OCI-LY7 (cell line): ENCODE results near the gene MPHOSPH6.

Experiments used
- CTCF ChIP-seq: fragments of 200-600 bp; sonication (generic); conservative IDR thresholded peaks from 2 replicates; pipeline ENCODE4 v1.5.1; 2014; ENCODE audit warnings: mild to moderate bottlenecking, antibody characterized with exemption, low read length, moderate library complexity, mixed read lengths
- EZH2phosphoT487 ChIP-seq: fragments of 200-600 bp; sonication (generic); IDR thresholded peaks from 2 replicates; pipeline ENCODE4 v1.6.1; 2018; ENCODE audit warnings: low read depth, borderline replicate concordance, mild to moderate bottlenecking, mixed run types, antibody characterized with exemption, low read length, moderate library complexity, mixed read lengths

- TF ChIP-seq CTCF: no peak
- no peak for TF ChIP-seq EZH2phosphoT487
Measured at GRCh38 chr16:82183004-82183397, 13.0 kb upstream of the MPHOSPH6 start.
